ENCODE data around the gene KIF5A. TPM values are rescaled to one million over a fixed set of nuclear protein-coding genes. Genes with fewer than 3 reads are reported as not detected.

Gene KIF5A
- total and polyA plus RNA-seq, 7 donors = 0.01 to 0.21 (median 0.09) TPM; not detected in 1

DNA sequence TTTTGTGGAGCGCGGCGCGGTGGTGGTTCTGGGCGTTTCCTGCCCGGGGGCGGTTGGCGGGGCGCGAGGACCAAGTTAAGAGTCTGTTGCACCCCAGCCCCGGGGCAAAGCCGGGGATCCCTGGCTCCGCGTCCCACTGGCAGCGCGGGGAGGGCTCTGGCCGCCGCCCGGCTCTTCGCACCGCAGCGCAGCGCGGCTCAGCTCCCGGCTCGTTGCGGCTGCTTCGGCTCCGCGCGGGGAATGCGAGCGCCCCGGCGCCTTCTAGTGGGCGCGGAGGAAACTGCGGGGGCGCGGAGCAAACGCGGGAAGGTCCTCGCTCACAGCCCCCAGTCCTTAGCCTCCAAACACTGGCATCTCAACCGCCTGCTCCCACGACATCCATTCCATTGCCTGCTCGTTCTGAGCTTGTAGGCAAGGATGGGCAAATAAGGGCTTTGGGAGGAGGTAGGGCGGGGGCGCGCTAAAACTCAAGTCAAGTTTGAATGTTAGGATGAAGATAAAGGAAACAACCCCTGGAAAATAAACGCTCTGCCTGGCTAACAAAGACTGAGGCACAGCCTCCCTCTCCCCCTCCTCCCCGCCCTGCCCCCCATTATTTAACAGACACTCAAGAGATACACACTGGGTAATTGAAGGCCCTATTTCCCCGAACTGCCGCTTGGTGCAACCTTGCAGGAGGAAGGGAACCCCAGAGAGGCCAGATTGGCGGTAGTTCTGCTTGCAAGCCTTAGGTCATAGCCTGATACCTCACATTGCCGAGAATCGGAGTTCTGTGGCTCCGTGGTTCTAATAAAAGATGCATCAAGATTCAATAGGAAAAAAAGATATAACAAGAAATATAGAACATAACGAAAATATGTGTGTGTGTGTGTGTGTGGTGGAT is 83.4 kb downstream of the KIF5A start, which contains the start of gene B4GALNT1:
B4GALNT1 (minus strand) TSS at position 244 of the 883 bp plus-strand sequence. CDS start 1,069 bp downstream, outside the sequence.
- peaks cover 0 to 26% of the 10 kb centered on the region in 2 donors for H3K36me3 ChIP-seq (ENCODE audit: insufficient read depth in 1 of 2, low read depth in 1 of 2)
- H3K27me3 ChIP-seq (ENCODE audit: insufficient read depth in 3 of 3, low read length in 2 of 3) = peaks cover 0 to 7% (median 6%) of the 10 kb centered on the region in 3 donors
- H3K4me3 ChIP-seq = peak within 1 kb of the TSS; percentile 84
- peak; percentile 94 for TF ChIP-seq CTCF (IDR thresholded peaks at IDR 0.05)
- no peaks in the 10 kb centered on the region for H3K9me3 ChIP-seq
- peak; percentile 66 to 76 for DNase-seq
- ATAC-seq = peak; percentile 91 to 94 (median 93)
- H3K27ac ChIP-seq = peak within 1 kb of the TSS; percentile 48
- H3K4me1 ChIP-seq = peaks cover 8% of the 10 kb centered on the region
- intact Hi-C loops (cut with DNase I) = loop anchor here in 1 of 2 donors (2.0 kb wide), 1 partner anchor 50 kb away; no protein-coding TSS in a partner anchor
- WGBS, 3 donors = 3 to 4% (median 4%) methylated on average over 36 to 58 of the region's 58 CpGs

Other genes with a start within 250 kb of the KIF5A start
- 10 to 100 TPM; 41.4 to 64.9 (median 45.0) TPM for gene R3HDM2, start 119.0 kb upstream of the KIF5A start, total RNA-seq
- gene R3HDM2, start 119.0 kb upstream of the KIF5A start, polyA plus RNA-seq = 10 to 100 TPM; 12.1 to 22.6 (median 20.9) TPM
- gene INHBC, start 115.3 kb upstream of the KIF5A start, total RNA-seq = under 1 TPM in 2 of 4 donors, not detected in 2; 0.18 to 0.21 TPM
- gene INHBC, start 115.3 kb upstream of the KIF5A start, polyA plus RNA-seq = under 1 TPM in 1 of 3 donors, not detected in 2; 0.05 TPM
- 1 to 10 TPM in 2 of 4 donors, under 1 TPM in 2; 0.23 to 6.8 (median 2.1) TPM for gene INHBE, start 94.7 kb upstream of the KIF5A start, total RNA-seq
- 1 to 10 TPM in 1 of 3 donors, under 1 TPM in 2; 0.18 to 1.4 (median 0.18) TPM for gene INHBE, start 94.7 kb upstream of the KIF5A start, polyA plus RNA-seq
- gene GLI1, start 90.3 kb upstream of the KIF5A start, total RNA-seq = under 1 TPM in 3 of 4 donors, not detected in 1; 0.07 to 0.86 (median 0.61) TPM
- gene GLI1, start 90.3 kb upstream of the KIF5A start, polyA plus RNA-seq = under 1 TPM; 0.21 to 0.34 (median 0.23) TPM
- gene ARHGAP9, start 70.2 kb upstream of the KIF5A start, total RNA-seq = 1 to 10 TPM; 1.3 to 5.4 (median 4.1) TPM
- 1 to 10 TPM in 2 of 3 donors, under 1 TPM in 1; 0.91 to 2.0 (median 1.4) TPM for gene ARHGAP9, start 70.2 kb upstream of the KIF5A start, polyA plus RNA-seq
- 10 to 100 TPM; 68.6 to 88.0 (median 83.7) TPM for gene MARS1, start 62.0 kb upstream of the KIF5A start, total RNA-seq
- gene MARS1, start 62.0 kb upstream of the KIF5A start, polyA plus RNA-seq = 10 to 100 TPM; 41.2 to 97.4 (median 77.7) TPM
- 10 to 100 TPM; 11.1 to 59.5 (median 19.6) TPM for gene DDIT3, start 29.5 kb upstream of the KIF5A start, total RNA-seq
- gene DDIT3, start 29.5 kb upstream of the KIF5A start, polyA plus RNA-seq = 100 to 1,000 TPM in 1 of 3 donors, 10 to 100 TPM in 2; 62.5 to 224 (median 68.9) TPM
- 10 to 100 TPM; 29.5 to 52.9 (median 39.5) TPM for gene MBD6, start 27.2 kb upstream of the KIF5A start, total RNA-seq
- gene MBD6, start 27.2 kb upstream of the KIF5A start, polyA plus RNA-seq = 10 to 100 TPM; 11.6 to 18.4 (median 17.5) TPM
- 100 to 1,000 TPM in 2 of 4 donors, 10 to 100 TPM in 2; 91.0 to 128 (median 103) TPM for gene DCTN2, start 2.9 kb upstream of the KIF5A start, total RNA-seq
- 100 to 1,000 TPM; 107 to 165 (median 123) TPM for gene DCTN2, start 2.9 kb upstream of the KIF5A start, polyA plus RNA-seq
- 10 to 100 TPM in 2 of 4 donors, 1 to 10 TPM in 2; 8.1 to 13.3 (median 9.9) TPM for gene PIP4K2C, start 41.1 kb downstream of the KIF5A start, total RNA-seq
- 10 to 100 TPM in 2 of 3 donors, 1 to 10 TPM in 1; 7.7 to 16.4 (median 16.0) TPM for gene PIP4K2C, start 41.1 kb downstream of the KIF5A start, polyA plus RNA-seq
- 1 to 10 TPM; 3.5 to 9.1 (median 4.2) TPM for gene DTX3, start 54.8 kb downstream of the KIF5A start, total RNA-seq
- gene DTX3, start 54.8 kb downstream of the KIF5A start, polyA plus RNA-seq = 1 to 10 TPM; 4.4 to 5.2 (median 4.5) TPM
- gene ARHGEF25, start 61.4 kb downstream of the KIF5A start, total RNA-seq = 1 to 10 TPM; 2.9 to 9.2 (median 3.5) TPM
- gene ARHGEF25, start 61.4 kb downstream of the KIF5A start, polyA plus RNA-seq = 1 to 10 TPM; 3.2 to 4.5 (median 4.2) TPM
- gene B4GALNT1, start 83.2 kb downstream of the KIF5A start, total RNA-seq = 10 to 100 TPM in 3 of 4 donors, 1 to 10 TPM in 1; 9.1 to 26.6 (median 12.1) TPM
- 10 to 100 TPM in 1 of 3 donors, 1 to 10 TPM in 2; 8.2 to 46.7 (median 8.8) TPM for gene B4GALNT1, start 83.2 kb downstream of the KIF5A start, polyA plus RNA-seq
- 10 to 100 TPM; 56.6 to 64.4 (median 61.5) TPM for gene OS9, start 144.1 kb downstream of the KIF5A start, total RNA-seq
- gene OS9, start 144.1 kb downstream of the KIF5A start, polyA plus RNA-seq = 10 to 100 TPM; 53.0 to 76.4 (median 74.6) TPM
- 1 to 10 TPM; 3.5 to 9.6 (median 5.8) TPM for gene AGAP2, start 188.7 kb downstream of the KIF5A start, total RNA-seq
- gene AGAP2, start 188.7 kb downstream of the KIF5A start, polyA plus RNA-seq = 1 to 10 TPM; 2.5 to 3.9 (median 2.9) TPM
- gene TSPAN31, start 195.0 kb downstream of the KIF5A start, total RNA-seq = 10 to 100 TPM; 14.6 to 21.0 (median 18.8) TPM
- 10 to 100 TPM; 16.8 to 31.2 (median 23.2) TPM for gene TSPAN31, start 195.0 kb downstream of the KIF5A start, polyA plus RNA-seq
- 10 to 100 TPM; 38.0 to 74.1 (median 53.6) TPM for gene CDK4, start 202.3 kb downstream of the KIF5A start, total RNA-seq
- 100 to 1,000 TPM in 1 of 3 donors, 10 to 100 TPM in 2; 52.8 to 105 (median 56.6) TPM for gene CDK4, start 202.3 kb downstream of the KIF5A start, polyA plus RNA-seq
- 1 to 10 TPM; 7.8 to 9.4 (median 8.8) TPM for gene MARCHF9, start 205.1 kb downstream of the KIF5A start, total RNA-seq
- gene MARCHF9, start 205.1 kb downstream of the KIF5A start, polyA plus RNA-seq = 1 to 10 TPM; 5.7 to 8.8 (median 7.2) TPM
- gene CYP27B1, start 217.0 kb downstream of the KIF5A start, total RNA-seq = under 1 TPM in 3 of 4 donors, not detected in 1; 0.42 to 0.54 (median 0.50) TPM
- under 1 TPM in 2 of 3 donors, not detected in 1; 0.06 to 0.10 TPM for gene CYP27B1, start 217.0 kb downstream of the KIF5A start, polyA plus RNA-seq
- 10 to 100 TPM; 24.3 to 56.5 (median 30.4) TPM for gene METTL1, start 222.1 kb downstream of the KIF5A start, total RNA-seq
- 10 to 100 TPM; 18.8 to 80.9 (median 19.0) TPM for gene METTL1, start 222.1 kb downstream of the KIF5A start, polyA plus RNA-seq
- gene EEF1AKMT3, start 222.6 kb downstream of the KIF5A start, total RNA-seq = 1 to 10 TPM in 3 of 4 donors, under 1 TPM in 1; 0.89 to 1.9 (median 1.4) TPM
- gene EEF1AKMT3, start 222.6 kb downstream of the KIF5A start, polyA plus RNA-seq = 1 to 10 TPM in 1 of 3 donors, under 1 TPM in 2; 0.62 to 2.0 (median 0.66) TPM
- 10 to 100 TPM; 31.5 to 52.8 (median 50.2) TPM for gene TSFM, start 232.7 kb downstream of the KIF5A start, total RNA-seq
- gene TSFM, start 232.7 kb downstream of the KIF5A start, polyA plus RNA-seq = 10 to 100 TPM; 39.5 to 74.3 (median 59.2) TPM